HG02763 (cell line): ENCODE data around the gene SERPINB6.
"Not testable (repeated sequence)": the region's sequence is repeated elsewhere in the genome, so short reads cannot be mapped to it uniquely, and the experiment has no call there.

Source experiments
- ATAC-seq: cut with Tn5 transposase; IDR thresholded peaks from one replicate; pipeline ENCODE4 v1.9.1; 2021; ENCODE audit warnings: mild to moderate bottlenecking, moderate library complexity; ENCODE audit not compliant: unreplicated experiment

SERPINB6 gene

DNA sequence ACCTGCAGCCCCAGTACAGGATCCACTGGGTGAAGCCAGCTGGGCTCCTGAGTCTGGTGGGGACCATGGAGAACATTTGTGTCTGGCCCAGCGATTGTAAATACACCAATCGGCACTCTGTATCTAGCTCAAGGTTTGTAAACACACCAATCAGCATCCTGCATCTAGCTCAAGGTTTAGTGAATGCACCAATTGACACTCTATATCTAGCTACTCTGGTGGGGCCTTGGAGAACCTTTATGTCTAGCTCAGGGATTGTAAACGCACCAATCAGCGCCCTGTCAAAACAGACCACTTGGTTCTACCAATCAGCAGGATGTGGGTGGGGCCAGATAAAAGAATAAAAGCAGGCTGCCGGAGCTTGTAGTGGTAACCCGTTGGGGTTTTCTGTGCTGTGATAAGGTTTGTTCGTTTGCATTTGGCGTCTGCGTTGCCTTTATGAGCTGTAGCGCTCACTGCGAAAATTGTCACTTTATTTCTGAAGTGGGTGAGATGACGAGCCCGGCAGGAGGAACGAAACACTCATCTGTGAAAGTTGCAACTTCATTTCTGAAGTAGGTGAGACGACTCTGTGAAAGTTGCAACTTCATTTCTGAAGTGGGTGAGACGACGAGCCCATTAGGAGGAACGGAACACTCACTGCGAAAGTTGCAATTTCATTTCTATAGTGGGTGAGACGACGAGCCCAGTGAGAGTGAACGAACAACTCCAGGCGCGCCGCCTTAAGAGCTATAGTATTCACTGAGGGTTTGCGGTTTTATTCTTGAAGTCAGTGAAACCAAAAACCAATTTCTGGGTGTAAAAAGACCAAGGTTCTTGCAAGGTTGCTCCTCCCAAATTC, 31.1 kb downstream of the SERPINB6 start:
- ATAC-seq: peak; percentile 80

DNA sequence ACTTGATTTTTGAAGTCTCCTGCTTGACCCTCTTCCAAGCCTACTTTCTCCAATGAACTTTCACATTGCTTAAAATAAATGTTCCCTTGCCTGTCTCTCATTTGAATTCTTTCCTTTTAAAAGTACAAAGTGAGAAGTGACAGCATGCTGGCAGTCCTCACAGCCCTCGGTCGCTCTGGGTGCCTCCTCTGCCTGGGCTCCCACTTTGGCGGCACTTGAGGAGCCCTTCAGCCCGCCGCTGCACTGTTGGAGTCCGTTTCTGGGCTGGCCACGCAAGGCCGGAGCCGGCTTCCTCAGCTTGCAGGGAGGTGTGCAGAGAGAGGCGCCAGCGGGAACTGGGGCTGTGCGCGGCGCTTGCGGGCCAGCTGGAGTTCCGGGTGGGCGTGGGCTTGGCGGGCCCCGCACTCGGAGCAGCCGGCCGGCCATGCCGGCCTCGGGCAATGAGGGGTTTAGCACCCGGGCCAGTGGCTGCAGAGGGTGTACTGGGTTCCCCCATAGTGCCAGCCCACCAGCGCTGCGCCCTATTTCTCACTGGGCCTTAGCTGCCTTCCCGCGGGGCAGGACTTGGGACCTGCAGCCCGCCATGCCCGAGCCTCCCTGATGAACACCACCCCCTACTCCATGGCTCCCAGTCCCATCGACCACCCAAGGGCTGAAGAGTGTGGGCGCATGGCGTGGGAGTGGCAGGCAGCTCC, 31.9 kb downstream of the SERPINB6 start:
- no peak for ATAC-seq

DNA sequence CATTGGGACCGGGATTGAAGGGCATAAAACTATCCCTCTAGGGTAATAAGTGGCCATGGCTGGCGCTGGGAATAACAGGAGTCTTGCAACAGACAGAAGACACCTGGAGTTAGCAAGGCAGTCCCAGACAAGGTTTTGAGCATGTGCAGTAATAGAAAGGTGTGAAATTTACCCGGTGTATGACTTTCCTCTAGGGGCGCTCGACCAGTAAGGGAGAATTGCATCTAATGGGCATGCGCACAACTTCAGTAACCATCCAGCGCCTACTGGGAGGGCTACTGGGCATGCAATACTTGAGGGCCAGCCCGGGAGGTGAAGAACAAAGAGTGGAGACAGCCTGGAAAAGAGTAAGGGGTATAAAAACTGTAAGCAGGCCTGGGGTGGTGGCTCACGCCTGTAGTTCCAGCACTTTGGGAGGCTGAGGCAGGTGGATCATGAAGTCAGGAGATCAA, 32.7 kb downstream of the SERPINB6 start:
- ATAC-seq: no peak

DNA sequence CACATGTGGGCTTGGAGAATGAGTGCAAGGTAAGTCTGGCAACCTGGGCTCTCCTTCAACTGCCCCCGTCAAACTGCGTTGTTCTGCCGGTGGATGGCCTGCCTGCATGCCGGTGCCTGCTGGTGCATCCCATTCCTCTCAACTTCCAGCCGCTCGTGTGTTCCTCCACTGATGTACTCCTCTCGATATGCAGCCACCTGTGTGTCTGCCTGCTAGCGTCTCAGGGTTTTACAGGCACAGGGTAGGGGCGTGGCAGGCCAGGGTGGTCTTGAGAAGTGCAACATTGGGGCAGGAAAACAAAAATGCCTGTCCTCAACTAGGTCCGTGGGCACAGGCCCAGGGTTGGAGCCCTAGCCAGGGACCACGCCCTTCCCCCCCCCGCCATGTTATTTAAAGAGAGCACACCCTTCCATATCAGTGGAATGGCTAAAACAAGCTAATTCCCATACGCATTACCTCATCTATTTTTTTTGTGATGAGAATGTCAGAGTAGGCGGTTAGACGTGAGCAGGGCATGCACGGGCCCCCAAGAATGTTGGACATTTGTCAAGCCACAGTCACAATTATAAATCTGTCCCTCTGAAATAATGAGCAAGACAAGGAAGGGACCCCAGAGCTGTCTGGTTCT, 33.2 kb downstream of the SERPINB6 start:
- no peak for ATAC-seq

DNA sequence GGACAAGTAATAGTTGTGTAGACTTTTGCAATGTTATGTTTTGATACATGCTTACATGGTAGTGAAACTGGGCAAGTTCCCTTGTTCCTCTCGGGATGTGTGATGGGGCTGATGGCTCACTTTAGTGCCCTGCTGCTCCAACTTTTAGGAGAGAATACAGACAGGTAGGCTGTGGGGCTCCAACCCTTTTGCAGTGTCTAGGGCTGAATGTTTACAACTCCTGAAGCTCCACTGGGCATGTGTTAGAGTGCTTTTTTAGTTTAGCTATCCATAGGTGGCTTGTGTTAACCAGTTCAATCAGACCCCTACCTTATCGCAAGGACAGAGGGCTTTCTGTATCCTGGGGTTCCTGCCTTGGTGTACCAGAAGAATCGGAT, 33.8 kb downstream of the SERPINB6 start:
- no peak for ATAC-seq

DNA sequence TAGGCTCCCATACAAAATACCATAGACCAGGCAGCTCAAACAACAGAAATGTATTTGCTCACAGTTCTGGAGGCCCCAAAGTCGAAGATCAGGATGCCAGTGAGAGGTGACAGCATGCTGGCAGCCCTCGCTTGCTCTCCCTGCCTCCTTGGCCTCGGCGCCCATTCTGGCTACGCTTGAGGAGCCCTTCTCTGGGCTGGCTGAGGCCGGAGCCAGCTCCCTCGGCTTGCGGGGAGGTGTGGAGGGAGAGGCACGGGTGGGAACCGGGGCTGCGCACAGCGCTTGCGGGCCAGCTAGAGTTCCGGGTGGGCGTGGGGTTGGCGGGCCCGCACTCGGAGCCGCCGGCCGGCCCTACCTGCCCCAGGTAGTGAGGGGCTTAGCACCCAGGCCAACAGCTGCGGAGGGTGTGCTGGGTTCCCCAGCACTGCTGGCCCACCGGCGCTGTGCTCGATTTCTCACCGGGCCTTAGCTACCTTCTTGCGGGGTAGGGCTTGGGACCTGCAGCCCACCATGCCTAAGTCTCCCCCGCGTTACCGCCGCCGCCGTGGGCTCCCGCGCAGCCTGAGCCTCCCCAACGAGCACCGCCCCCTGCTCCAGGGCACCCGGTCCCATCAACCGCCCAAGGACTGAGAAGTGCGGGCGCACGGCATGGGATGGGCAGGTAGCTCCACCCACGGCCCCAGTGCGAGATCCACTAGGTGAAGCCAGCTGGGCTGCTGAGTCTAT, 35.6 kb downstream of the SERPINB6 start:
- ATAC-seq: no peak

DNA sequence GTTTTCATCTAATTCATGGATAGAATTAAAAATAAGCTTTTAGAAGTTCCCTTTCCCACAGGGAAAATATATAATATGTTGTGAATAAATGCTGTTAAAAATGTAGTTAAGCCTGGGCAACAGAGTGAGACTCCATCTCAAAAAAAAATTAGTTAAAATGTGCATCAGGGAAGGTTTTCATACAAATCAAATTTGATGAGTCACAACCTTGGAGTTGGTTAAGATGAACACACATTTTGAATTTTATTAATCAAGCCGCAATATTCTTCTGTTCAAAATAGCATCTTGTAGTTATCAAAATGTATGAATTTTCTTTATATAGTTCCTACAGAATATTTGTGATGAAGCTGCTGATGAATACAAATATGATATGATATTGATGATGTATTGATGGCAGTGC, 37.3 kb downstream of the SERPINB6 start:
- ATAC-seq: no peak

DNA sequence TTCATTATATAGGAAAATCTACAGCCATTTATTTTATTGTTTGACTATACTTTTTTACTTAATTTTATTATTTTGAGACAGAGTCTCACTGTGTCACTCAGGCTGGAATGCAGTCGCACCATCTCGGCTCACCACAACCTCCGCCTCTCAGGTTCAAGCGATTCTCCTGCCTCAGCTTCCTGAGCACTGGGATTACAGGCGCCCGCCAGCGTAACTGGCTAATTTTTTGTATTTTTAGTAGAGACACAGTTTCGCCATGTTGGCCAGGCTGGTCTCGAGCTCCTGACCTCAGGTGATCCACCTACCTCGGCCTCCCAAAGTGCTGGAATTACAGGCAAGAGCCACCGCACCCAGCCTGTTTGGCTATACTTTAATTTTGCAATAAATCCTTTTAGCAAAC, 38.5 kb downstream of the SERPINB6 start:
- ATAC-seq: not testable (repeated sequence)

DNA sequence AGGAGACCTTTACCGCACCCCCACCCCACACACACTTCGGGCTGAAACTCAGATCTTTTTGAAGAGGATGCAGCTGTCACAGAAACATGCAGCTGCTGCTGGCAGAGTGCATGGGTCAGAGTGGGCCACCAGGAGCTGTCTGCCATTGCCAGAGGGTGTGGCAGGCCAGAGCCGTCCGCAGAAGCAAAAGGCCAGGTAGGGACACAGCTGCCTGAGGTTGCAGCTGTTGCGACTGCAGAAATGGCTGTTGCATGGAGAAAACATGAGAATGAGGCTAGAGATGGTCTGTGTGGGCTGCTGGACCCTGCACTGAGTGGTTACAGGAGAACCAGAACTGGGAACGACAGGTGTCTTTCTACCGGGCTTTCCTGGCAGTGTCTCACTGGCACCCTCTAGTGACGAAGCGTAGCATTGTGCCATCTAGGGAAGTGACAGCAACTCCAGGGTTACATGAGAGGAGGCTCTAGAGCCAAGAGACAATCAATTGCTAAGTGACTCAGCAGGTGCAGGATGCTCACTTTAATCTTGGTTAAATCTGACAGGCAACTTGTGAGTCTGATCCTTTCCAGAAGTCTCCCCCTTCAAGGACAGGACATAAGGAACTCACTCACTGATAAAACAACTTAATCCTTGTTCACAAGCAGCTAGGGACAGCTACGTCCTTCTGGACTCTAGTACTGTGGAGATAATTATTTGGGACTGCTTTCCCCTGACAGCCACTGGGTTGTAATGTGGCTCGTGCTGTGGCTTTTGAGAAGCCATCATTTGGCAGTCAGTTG, 39.2 kb downstream of the SERPINB6 start:
- peak; percentile 76 for ATAC-seq

DNA sequence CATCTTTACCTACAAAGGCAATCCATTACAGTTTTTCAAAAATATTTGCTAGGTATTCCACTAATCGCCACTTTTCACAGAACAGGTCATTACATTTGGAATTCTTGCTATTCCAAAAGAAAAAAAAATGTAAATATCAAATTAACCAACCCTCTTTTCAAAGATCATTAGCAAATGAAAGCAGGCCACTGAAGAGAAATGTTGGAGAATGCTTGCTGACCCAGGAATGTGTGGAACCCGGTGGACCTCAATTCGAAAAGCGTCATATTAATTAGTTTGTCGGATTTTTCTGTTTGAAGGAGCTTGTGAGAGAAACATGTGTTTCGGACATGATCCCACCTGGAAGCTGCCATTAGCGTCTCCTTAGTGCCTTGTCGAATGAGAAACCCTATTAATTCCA, 40.3 kb downstream of the SERPINB6 start:
- no peak for ATAC-seq

DNA sequence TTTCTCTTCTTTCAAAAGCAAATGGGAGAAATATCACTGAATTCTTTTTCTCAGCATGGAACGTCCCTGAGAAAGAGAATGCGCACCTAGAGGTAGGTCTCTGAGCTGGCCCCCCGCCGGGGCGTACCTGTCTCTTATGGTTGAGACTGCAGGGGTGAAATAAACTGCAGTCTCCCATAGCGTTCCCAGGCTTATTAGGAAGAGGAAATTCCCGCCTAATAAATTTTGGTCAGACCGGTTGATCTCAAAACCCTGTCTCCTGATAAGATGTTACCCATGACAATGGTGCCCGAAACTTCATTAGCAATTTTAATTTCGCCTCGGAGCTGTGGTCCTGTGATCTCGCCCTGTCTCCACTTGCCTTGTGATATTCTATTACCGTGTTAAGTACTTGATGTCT, 43.4 kb downstream of the SERPINB6 start:
- not testable (repeated sequence) for ATAC-seq

DNA sequence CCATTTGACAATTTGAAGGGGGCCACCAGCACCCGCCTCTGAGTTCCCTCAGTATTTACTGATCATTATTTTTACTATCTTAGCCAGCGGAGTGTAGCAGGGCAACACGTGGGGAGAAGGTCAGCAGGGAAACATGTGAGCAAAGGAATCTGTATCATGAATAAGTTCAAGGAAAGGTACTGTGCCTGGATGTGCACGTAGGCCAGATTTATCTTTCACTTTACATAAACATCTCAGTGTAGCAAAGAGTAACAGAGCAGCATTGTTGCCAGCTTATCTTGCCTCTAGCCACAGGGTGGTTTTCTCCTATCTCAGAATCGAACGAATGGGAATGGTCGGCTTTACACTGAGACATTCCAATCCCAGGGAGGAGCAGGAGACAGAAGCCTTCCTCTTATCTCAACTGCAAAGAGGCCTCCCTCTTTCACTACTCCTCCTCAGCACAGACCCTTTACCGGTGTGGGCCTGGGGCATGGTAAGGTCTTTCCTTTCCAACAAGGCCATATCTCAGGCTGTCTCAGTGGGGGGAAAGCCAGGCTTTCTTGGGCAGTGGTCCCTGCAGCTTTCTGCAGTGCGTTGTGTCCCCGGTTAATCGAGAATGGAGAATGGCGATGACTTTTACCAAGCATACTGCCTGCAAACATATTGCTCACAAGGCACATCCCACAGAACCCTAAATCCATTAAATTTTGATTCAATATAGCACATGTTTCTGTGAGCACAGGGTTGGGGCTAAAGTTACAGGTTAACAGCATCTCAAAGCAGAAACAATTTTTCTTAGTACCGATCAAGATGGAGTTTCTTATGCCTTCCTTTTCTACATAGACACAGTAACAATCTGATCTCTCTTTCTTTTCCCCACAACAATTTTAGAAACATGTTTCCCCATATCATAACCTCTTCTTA, 45.3 kb downstream of the SERPINB6 start:
- ATAC-seq: not testable (repeated sequence)

DNA sequence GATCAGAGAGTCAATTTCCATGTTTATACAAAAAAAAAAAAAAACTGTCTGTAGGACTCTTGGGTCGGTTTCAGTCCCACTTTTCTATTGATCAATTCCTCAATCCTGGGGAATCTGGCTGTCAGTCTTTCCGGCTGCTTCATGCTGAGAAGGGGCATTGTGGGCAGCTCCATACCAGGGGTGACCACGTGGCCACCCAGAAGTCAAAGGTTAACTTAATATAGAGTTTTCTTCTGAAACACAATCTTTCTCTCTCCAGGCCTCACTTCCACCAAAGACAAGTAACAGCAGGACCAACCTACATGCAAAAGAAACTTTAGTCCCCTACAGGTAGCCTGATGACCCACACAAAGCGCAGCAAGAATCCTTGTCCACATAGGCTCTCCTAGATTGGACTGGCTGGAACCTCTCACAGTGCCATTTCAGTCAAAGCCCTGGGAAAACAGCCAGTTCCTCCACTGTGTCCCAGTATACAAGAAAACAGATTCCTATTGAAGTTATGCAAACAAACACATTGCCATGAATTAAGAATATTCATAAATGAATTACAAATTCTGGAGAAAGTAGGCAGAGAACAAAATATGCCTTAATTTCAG, 49.7 kb downstream of the SERPINB6 start:
- ATAC-seq: no peak

DNA sequence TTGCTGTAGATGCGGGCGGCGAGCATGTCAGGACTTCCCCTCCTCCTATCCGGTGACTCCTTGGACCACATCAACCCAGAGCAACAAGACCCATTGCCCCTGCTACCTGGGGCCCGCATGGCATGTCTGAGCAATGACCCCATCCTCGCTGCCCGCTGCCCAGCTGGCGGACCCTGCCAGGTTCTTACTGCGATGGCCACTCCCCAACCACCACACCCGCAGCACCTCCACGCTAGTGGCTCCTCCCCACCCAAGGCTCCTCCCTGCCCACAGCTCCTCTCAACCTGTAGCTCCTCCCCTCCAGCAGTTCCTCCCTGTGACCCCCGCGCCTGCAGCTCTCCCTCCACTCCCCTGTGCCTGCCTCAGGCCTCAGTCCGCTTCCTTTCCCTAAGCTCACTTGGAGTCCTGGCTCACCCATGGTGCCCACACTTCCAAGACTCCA, 50.7 kb downstream of the SERPINB6 start:
- ATAC-seq: no peak

DNA sequence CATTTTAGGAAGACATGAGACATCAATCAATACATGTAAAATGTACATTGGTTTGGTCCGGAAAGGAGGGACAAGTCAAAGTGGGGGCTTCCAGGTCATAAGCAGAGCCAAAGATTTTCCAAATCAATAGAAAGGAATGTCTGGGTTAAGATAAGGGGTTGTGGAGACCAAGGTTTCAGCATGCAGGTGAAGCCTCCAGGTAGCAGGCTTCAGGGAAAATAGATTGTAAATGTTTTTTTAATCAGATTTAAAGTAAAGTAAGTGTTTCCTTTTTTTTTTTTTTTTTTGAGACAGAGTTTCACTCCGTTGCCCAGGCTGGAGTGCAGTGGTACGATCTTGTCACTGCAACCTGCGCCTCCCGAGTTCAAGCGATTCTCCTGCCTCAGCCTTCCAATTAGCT, 51.5 kb downstream of the SERPINB6 start:
- no peak for ATAC-seq

DNA sequence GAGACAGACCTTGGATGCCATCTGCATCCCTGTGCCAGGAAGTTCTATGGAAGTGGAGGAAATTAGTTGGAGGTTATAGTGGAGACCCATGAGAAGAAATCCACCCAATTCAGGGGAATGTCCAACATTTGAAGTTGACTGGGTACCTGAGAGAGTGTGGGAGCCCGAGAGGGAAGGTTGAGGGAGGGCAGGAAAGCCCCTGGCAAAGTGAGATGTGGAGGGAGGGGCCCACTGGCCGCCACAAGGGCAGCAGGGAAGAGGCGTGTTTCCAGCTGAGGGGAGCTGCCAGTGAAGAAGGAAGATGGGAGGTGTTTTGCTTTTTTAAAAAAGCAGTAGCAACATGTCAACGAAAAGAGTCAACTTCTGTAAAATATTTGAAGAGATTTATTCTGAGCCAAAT, 52.0 kb downstream of the SERPINB6 start:
- ATAC-seq: no peak

DNA sequence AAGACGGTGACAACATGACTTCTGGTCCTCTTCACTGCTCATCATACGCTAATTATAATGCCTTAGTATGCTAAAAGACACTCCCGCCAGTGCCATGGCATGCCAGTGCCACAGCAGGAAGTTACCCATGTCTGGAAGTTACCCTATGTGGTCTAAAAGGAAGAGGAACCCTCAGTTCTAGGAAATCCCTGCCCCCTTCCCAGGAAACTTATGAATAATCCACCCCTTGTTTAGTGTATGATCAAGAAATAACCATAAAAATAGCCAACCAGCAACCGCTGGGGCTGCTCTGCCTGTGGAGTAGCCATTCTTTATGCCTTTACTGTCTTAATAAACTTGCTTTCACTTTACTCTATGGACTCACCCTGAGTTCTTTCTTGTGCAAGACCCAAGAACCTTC, 52.4 kb downstream of the SERPINB6 start:
- no peak for ATAC-seq

DNA sequence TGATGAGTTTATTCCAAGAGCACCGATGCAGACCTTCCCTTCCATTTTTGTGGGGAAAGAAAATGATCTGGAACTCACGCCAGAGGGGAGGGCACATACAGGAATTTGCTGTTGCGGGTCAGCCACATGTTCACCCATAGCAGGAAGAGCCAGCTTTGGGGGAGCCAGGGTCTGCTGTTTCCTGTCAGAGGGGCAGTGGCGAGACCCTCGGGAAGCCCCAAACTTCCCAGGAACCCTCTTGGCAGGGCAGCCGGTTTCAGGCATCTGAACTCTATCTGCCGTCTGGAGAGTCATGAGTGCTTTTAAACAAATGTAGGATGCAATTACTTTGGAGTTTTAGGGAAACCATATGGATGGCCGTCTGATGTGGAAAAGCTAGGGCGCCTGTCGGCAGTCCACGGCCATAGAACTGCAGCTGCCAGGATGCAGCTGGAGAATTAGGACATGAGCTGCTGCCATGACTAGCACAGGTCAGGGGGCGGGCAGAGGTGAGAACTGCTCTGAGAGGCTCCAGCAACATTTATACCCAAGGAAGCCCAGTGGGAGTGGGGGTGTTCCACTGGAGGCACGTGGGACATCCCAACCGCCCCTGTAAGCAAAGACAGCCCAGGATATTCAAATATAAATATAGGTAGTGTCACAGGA, 53.4 kb downstream of the SERPINB6 start:
- ATAC-seq: no peak
